ENCODE data around the gene ENSA. TPM values are rescaled to one million over a fixed set of nuclear protein-coding genes. Genes with fewer than 3 reads are reported as not detected.
"Not testable (repeated sequence)": the region's sequence is repeated elsewhere in the genome, so short reads cannot be mapped to it uniquely, and the experiment has no call there.

The ENSA gene
- polyA plus RNA-seq, 1 donor from 2014 or later, result 73.9 TPM

GRCh38 chr1:150634839-150635622 lies 5.6 kb upstream of the ENSA start:
- H3K27me3 Mint-ChIP-seq, H3K9me3 Mint-ChIP-seq, H3K36me3 Mint-ChIP-seq: not testable (repeated sequence)
- peak overlapping the region in 2 of 3 donors; percentile 69 to 76 for H3K27ac Mint-ChIP-seq
- peak overlapping the region in 3 of 4 donors; percentile 24 to 82 (median 68) for H3K4me3 Mint-ChIP-seq
- H3K4me1 Mint-ChIP-seq, result peaks cover 11 to 24% (median 20%) of the 10 kb centered on the region in 3 donors

- no peaks in the 10 kb centered on the region for H3K36me3 Mint-ChIP-seq
- H3K27ac Mint-ChIP-seq, result no peak overlapping the region
- H3K27me3 Mint-ChIP-seq, result no peaks in the 10 kb centered on the region
- H3K4me1 Mint-ChIP-seq, result peaks cover 0 to 31% (median 19%) of the 10 kb centered on the region in 3 donors
- no peaks in the 10 kb centered on the region for H3K9me3 Mint-ChIP-seq
- no peak overlapping the region for H3K4me3 Mint-ChIP-seq
Observed at GRCh38 chr1:150628766-150629114, 672 bp downstream of the ENSA start.

GRCh38 chr1:150627826-150628410 lies 1.5 kb downstream of the ENSA start:
- Mint-ChIP-seq H3K27me3 (no peaks in the 10 kb centered on the region), H3K36me3 (peaks cover 2% of the 10 kb centered on the region), H3K27ac (peak overlapping the region in 1 of 3 donors; percentile 90), H3K4me1 (peaks cover 3 to 34% (median 20%) of the 10 kb centered on the region in 3 donors), H3K4me3 (peak overlapping the region in 1 of 4 donors; percentile 16), H3K9me3 (no peaks in the 10 kb centered on the region)

- Mint-ChIP-seq H3K9me3 (no peaks in the 10 kb centered on the region), H3K27ac (peak overlapping the region in 1 of 3 donors; percentile 50), H3K4me3 (peak overlapping the region in 2 of 4 donors; percentile 12 to 13), H3K36me3 (peaks cover 2% of the 10 kb centered on the region), H3K4me1 (peaks cover 15 to 41% (median 25%) of the 10 kb centered on the region in 3 donors), H3K27me3 (no peaks in the 10 kb centered on the region)
Observed at GRCh38 chr1:150626150-150626549, 3.3 kb downstream of the ENSA start.

- H3K9me3 Mint-ChIP-seq, H3K36me3 Mint-ChIP-seq, H3K27me3 Mint-ChIP-seq: not testable (repeated sequence)
- Mint-ChIP-seq H3K4me3 (peak overlapping the region in 1 of 4 donors; percentile 43), H3K27ac (peak overlapping the region in 1 of 3 donors; percentile 36), H3K4me1 (peaks cover 27 to 48% (median 31%) of the 10 kb centered on the region in 3 donors)
Observed at GRCh38 chr1:150624546-150624945, 4.9 kb downstream of the ENSA start.

GRCh38 chr1:150624134-150624533 lies 5.3 kb downstream of the ENSA start:
- not testable (repeated sequence) for H3K9me3 Mint-ChIP-seq, H3K36me3 Mint-ChIP-seq, H3K27me3 Mint-ChIP-seq, H3K4me3 Mint-ChIP-seq
- H3K27ac Mint-ChIP-seq, result peak overlapping the region in 1 of 3 donors; percentile 71
- peaks cover 32 to 53% (median 33%) of the 10 kb centered on the region in 3 donors for H3K4me1 Mint-ChIP-seq

- no peaks in the 10 kb centered on the region for H3K9me3 Mint-ChIP-seq
- H3K27ac Mint-ChIP-seq, result peak overlapping the region; percentile 77 to 95 (median 94)
- H3K4me1 Mint-ChIP-seq, result peaks cover 32 to 45% (median 33%) of the 10 kb centered on the region in 3 donors
- no peaks in the 10 kb centered on the region for H3K27me3 Mint-ChIP-seq
- peak overlapping the region in 2 of 4 donors; percentile 17 to 50 for H3K4me3 Mint-ChIP-seq
- H3K36me3 Mint-ChIP-seq, result peaks cover 2% of the 10 kb centered on the region
Observed at GRCh38 chr1:150622303-150622975, 7.0 kb downstream of the ENSA start.

- peaks cover 28 to 40% (median 35%) of the 10 kb centered on the region in 3 donors for H3K4me1 Mint-ChIP-seq
- H3K9me3 Mint-ChIP-seq, result no peaks in the 10 kb centered on the region
Observed at GRCh38 chr1:150621497-150622302, 7.7 kb downstream of the ENSA start.

GRCh38 chr1:150620919-150621318 lies 8.5 kb downstream of the ENSA start:
- Mint-ChIP-seq H3K4me3 (peak overlapping the region in 1 of 4 donors; percentile 2), H3K9me3 (no peaks in the 10 kb centered on the region), H3K36me3 (peaks cover 7% of the 10 kb centered on the region), H3K27me3 (no peaks in the 10 kb centered on the region), H3K27ac (peak overlapping the region; percentile 56 to 95 (median 94)), H3K4me1 (peaks cover 31 to 39% (median 38%) of the 10 kb centered on the region in 3 donors)

More at GRCh38 chr1:150621497-150622302, 7.7 kb downstream of the ENSA start:
- H3K27me3 Mint-ChIP-seq, result no peaks in the 10 kb centered on the region
- H3K36me3 Mint-ChIP-seq, result peaks cover 5% of the 10 kb centered on the region
- peak overlapping the region; percentile 88 to 95 (median 94) for H3K27ac Mint-ChIP-seq
- peak overlapping the region in 3 of 4 donors; percentile 33 to 77 (median 50) for H3K4me3 Mint-ChIP-seq

- H3K27ac Mint-ChIP-seq, result peak overlapping the region; percentile 9 to 67 (median 59)
- peak overlapping the region in 2 of 4 donors; percentile 6 to 44 for H3K4me3 Mint-ChIP-seq
- no peaks in the 10 kb centered on the region for H3K9me3 Mint-ChIP-seq
- peaks cover 37 to 47% (median 41%) of the 10 kb centered on the region in 3 donors for H3K4me1 Mint-ChIP-seq
- peaks cover 9% of the 10 kb centered on the region for H3K36me3 Mint-ChIP-seq
- no peaks in the 10 kb centered on the region for H3K27me3 Mint-ChIP-seq
Observed at GRCh38 chr1:150619576-150620509, 9.6 kb downstream of the ENSA start.

GRCh38 chr1:150615346-150616201 lies 13.8 kb downstream of the ENSA start:
- Mint-ChIP-seq H3K36me3 (peaks cover 12% of the 10 kb centered on the region), H3K9me3 (no peaks in the 10 kb centered on the region), H3K4me1 (peaks cover 46 to 52% (median 50%) of the 10 kb centered on the region in 3 donors), H3K27ac (peak overlapping the region; percentile 46 to 93 (median 80)), H3K27me3 (no peaks in the 10 kb centered on the region), H3K4me3 (peak overlapping the region in 3 of 4 donors; percentile 27 to 83 (median 52))

- H3K27ac Mint-ChIP-seq, result peak overlapping the region; percentile 83 to 99 (median 98)
- H3K4me3 Mint-ChIP-seq, result peak overlapping the region in 3 of 4 donors; percentile 57 to 83 (median 74)
- peaks cover 12% of the 10 kb centered on the region for H3K36me3 Mint-ChIP-seq
- H3K4me1 Mint-ChIP-seq, result peaks cover 36 to 39% (median 37%) of the 10 kb centered on the region in 3 donors
- H3K27me3 Mint-ChIP-seq, result no peaks in the 10 kb centered on the region
- no peaks in the 10 kb centered on the region for H3K9me3 Mint-ChIP-seq
Observed at GRCh38 chr1:150613061-150613920, 16.1 kb downstream of the ENSA start.

All from IgD-negative memory B cell (primary cell).